Esophagus muscularis mucosa (tissue), 4 donors: ENCODE data around the gene ANKRD40. TPM values are rescaled to one million over a fixed set of nuclear protein-coding genes. Genes with fewer than 3 reads are reported as not detected.
A peak's percentile ranks its signal among the peaks of the same experiment; 100 is the strongest.
"Not testable (repeated sequence)": the region's sequence is repeated elsewhere in the genome, so short reads cannot be mapped to it uniquely, and the experiment has no call there.

Source experiments
- DNase-seq: peaks from one replicate; pipeline ENCODE4 v3.0.0-alpha.2; 2017; ENCODE audit errors: extremely low spot score
- H3K27ac ChIP-seq, 4 donors: fragments of 200-600 bp; sonication (generic); replicated peaks in 1 of 4; 1 replicate in 3 of 4; 2 replicates in 1 of 4; pipeline ENCODE4 v1.5.1; 2016 to 2019; ENCODE audit warnings: mild to moderate bottlenecking in 1 of 4
- H3K27me3 ChIP-seq, 4 donors: fragments of 200-600 bp; sonication (generic); one replicate each; pipeline versions ENCODE4 v1.5.1 to v1.6.0; 2016 to 2019
- H3K36me3 ChIP-seq, 4 donors: fragments of 200-600 bp; sonication (generic); one replicate each; pipeline ENCODE4 v1.5.1; 2016 to 2019
- H3K4me1 ChIP-seq, 4 donors: fragments of 200-600 bp; sonication (generic); one replicate each; pipeline ENCODE4 v1.5.1; 2016 to 2019
- H3K4me3 ChIP-seq, 4 donors: fragments of 200-600 bp; sonication (generic); 1 replicate in 2 of 4; 2 replicates in 2 of 4; pipeline ENCODE4 v1.5.1; 2016 to 2019; ENCODE audit warnings: mild to moderate bottlenecking in 4 of 4, moderate library complexity in 1 of 4
- H3K9me3 ChIP-seq, 4 donors: fragments of 200-600 bp; sonication (generic); 1 replicate in 3 of 4; 2 replicates in 1 of 4; pipeline ENCODE4 v1.5.1; 2016 to 2019
- CTCF ChIP-seq, 3 experiments: fragments of 200-600 bp in 2 of 3; fragments of 450-650 bp in 1 of 3; sonication (generic) in 2 of 3; IDR thresholded peaks; one replicate each; pipeline ENCODE4 v1.5.1; 2017 to 2019; ENCODE audit warnings: antibody characterized with exemption in 3 of 3, mild to moderate bottlenecking in 2 of 3, moderate library complexity in 1 of 3
- EP300 ChIP-seq: sonication (generic); formaldehyde crosslinking; IDR thresholded peaks from one replicate; pipeline ENCODE4 v1.6.1; 2017; ENCODE audit warnings: antibody characterized with exemption
- POLR2A ChIP-seq: fragments of 450-650 bp; IDR thresholded peaks from one replicate; pipeline ENCODE4 v1.6.1; 2017; ENCODE audit warnings: antibody characterized with exemption, moderate library complexity, mild to moderate bottlenecking, low read depth
- POLR2AphosphoS5 ChIP-seq, 2 donors: sonication (generic); formaldehyde crosslinking; IDR thresholded peaks; one replicate each; pipeline ENCODE4 v1.6.1; 2017; ENCODE audit warnings: antibody characterized with exemption in 2 of 2
- WGBS: methylation state at CpG from one replicate; pipeline ENCODE4 v1.1.5; 2018; 5-methylcytosine and 5-hydroxymethylcytosine counted together
- intact Hi-C: fragments of 100-400 bp; cut with DNase I; formaldehyde crosslinking; loops from one replicate; pipeline ENCODE4 v1.15.1; 2023
- total RNA-seq, 4 donors: library from RNA; depleted of rRNA; stranded (reverse); fragments of >200 nt; gene quantifications; one replicate each; pipeline versions ENCODE4 v1.1.0 to v1.2.1, GENCODE V29; 2016

ANKRD40 gene
- total RNA-seq, 4 donors from 2014 or later = 73.1 to 96.2 (median 87.4) TPM

GRCh38 chr17:50682441-50682840, 25.3 kb downstream of the ANKRD40 start:
- TF ChIP-seq EP300 (no peak), POLR2AphosphoS5 (IDR thresholded peaks at IDR 0.05) (no peak), CTCF (IDR thresholded peaks at IDR 0.05) (no peak), POLR2A (no peak)
- no peak for DNase-seq
- intact Hi-C loops = loop anchor here (2.0 to 5.0 kb wide), 2 partner anchors 52 to 135 kb away; partner anchors contain the start of gene SPATA20
- no peaks in the 10 kb centered on the region for H3K27me3 ChIP-seq
- WGBS = 86% methylated on average over 3 of the region's 3 CpGs
- H3K4me1 ChIP-seq = peaks cover 15 to 36% (median 31%) of the 10 kb centered on the region in 4 donors
- H3K27ac ChIP-seq = no peak overlapping the region
- H3K9me3 ChIP-seq = no peaks in the 10 kb centered on the region
- H3K36me3 ChIP-seq = no peaks in the 10 kb centered on the region
- no peak overlapping the region for H3K4me3 ChIP-seq

GRCh38 chr17:50681263-50682200, 26.2 kb downstream of the ANKRD40 start:
- WGBS = 56% methylated on average over 27 of the region's 27 CpGs
- peaks cover 9 to 27% (median 22%) of the 10 kb centered on the region in 4 donors for H3K4me1 ChIP-seq
- no peaks in the 10 kb centered on the region for H3K9me3 ChIP-seq
- H3K36me3 ChIP-seq = no peaks in the 10 kb centered on the region
- peak overlapping the region in 2 of 4 donors; percentile 8 to 11 for H3K4me3 ChIP-seq
- DNase-seq = peak; percentile 94
- TF ChIP-seq POLR2AphosphoS5 (IDR thresholded peaks at IDR 0.05) (peak in 1 of 2 donors; percentile 10), POLR2A (no peak), CTCF (IDR thresholded peaks at IDR 0.05) (peak; percentile 49 to 57 (median 56))
- peak overlapping the region in 2 of 4 donors; percentile 9 to 48 for H3K27ac ChIP-seq
- no peaks in the 10 kb centered on the region for H3K27me3 ChIP-seq
- intact Hi-C loops = loop anchor here (2.0 to 5.0 kb wide), 2 partner anchors 51 to 134 kb away; partner anchors contain the start of gene SPATA20

- 73% methylated on average over 12 of the region's 12 CpGs for WGBS
- not testable (repeated sequence) for DNase-seq, H3K9me3 ChIP-seq, H3K27me3 ChIP-seq, H3K36me3 ChIP-seq
- intact Hi-C loops = loop anchor here (5.0 kb wide), 1 partner anchor 133 kb away; the partner anchor contains the start of gene SPATA20
- peaks cover 3 to 18% (median 15%) of the 10 kb centered on the region in 4 donors for H3K4me1 ChIP-seq
- H3K4me3 ChIP-seq = peak overlapping the region in 2 of 4 donors; percentile 8 to 11
- peak overlapping the region in 2 of 4 donors; percentile 9 to 48 for H3K27ac ChIP-seq
Observed at GRCh38 chr17:50680543-50681262, 27.0 kb downstream of the ANKRD40 start.

GRCh38 chr17:50680126-50680525, 27.6 kb downstream of the ANKRD40 start:
- no peak for TF ChIP-seq POLR2AphosphoS5 (IDR thresholded peaks at IDR 0.05)
- TF ChIP-seq POLR2A = no peak
- no peak for TF ChIP-seq CTCF (IDR thresholded peaks at IDR 0.05)
- TF ChIP-seq EP300 = no peak
- 97% methylated on average over 5 of the region's 5 CpGs for WGBS
- Histone ChIP-seq H3K4me1 (peaks cover 3 to 16% (median 14%) of the 10 kb centered on the region in 4 donors), H3K4me3 (no peak overlapping the region), H3K36me3 (no peaks in the 10 kb centered on the region), H3K27me3 (no peaks in the 10 kb centered on the region), H3K9me3 (no peaks in the 10 kb centered on the region), H3K27ac (no peak overlapping the region)
- intact Hi-C loops = loop anchor here (5.0 kb wide), 1 partner anchor 133 kb away; the partner anchor contains the start of gene SPATA20
- no peak for DNase-seq

GRCh38 chr17:50679008-50679544, 28.6 kb downstream of the ANKRD40 start:
- 92% methylated on average over 11 of the region's 11 CpGs for WGBS

More at GRCh38 chr17:50679008-50679544, 28.6 kb downstream of the ANKRD40 start:
- no peaks in the 10 kb centered on the region for H3K27me3 ChIP-seq
- no peaks in the 10 kb centered on the region for H3K36me3 ChIP-seq
- no peak overlapping the region for H3K27ac ChIP-seq
- no peak for DNase-seq
- H3K4me1 ChIP-seq = peaks cover 3 to 16% (median 14%) of the 10 kb centered on the region in 4 donors
- intact Hi-C loops = no loop called here
- no peaks in the 10 kb centered on the region for H3K9me3 ChIP-seq
- TF ChIP-seq POLR2AphosphoS5 (IDR thresholded peaks at IDR 0.05) = no peak
- no peak for TF ChIP-seq CTCF (IDR thresholded peaks at IDR 0.05)
- TF ChIP-seq POLR2A = no peak
- no peak for TF ChIP-seq EP300
- no peak overlapping the region for H3K4me3 ChIP-seq
